GM12801 (cell line): ENCODE measurements around the gene THOC6.

ENCODE experiments used
- CTCF ChIP-seq: IDR thresholded peaks from one replicate; pipeline ENCODE4 v1.5.1; 2011; ENCODE audit warnings: control low read depth; ENCODE audit not compliant: insufficient read length; ENCODE audit errors: extremely low read depth

Gene THOC6

GRCh38 chr16:3029491-3030221 lies 5.8 kb downstream of the THOC6 start:
- TF ChIP-seq CTCF = no peak

- TF ChIP-seq CTCF = no peak
Observed at GRCh38 chr16:3030222-3031212, 6.7 kb downstream of the THOC6 start.

GRCh38 chr16:3032624-3033023 lies 8.8 kb downstream of the THOC6 start:
- TF ChIP-seq CTCF = no peak

GRCh38 chr16:3035289-3035971 lies 11.6 kb downstream of the THOC6 start:
- no peak for TF ChIP-seq CTCF

GRCh38 chr16:3035972-3036725 lies 12.3 kb downstream of the THOC6 start:
- TF ChIP-seq CTCF = no peak

GRCh38 chr16:3036726-3037315 lies 13.0 kb downstream of the THOC6 start, which contains the start of gene BICDL2:
Gene BICDL2 (minus strand): TSS chr16:3036944. CDS start chr16:3035496, 1,448 bp downstream.
- no peak for TF ChIP-seq CTCF
